Measurements from ENCODE around the gene PLA2G2A. TPM values are rescaled to one million over a fixed set of nuclear protein-coding genes. Genes with fewer than 3 reads are reported as not detected.

Gene PLA2G2A
- 100 to 1,000 TPM in 1 of 2 donors, not detected in 1; 441 TPM for total RNA-seq
- polyA plus RNA-seq: 1,000 to 10,000 TPM; 1,565 to 1,724 TPM

- Histone ChIP-seq H3K4me1 (ENCODE audit: control insufficient read depth in 4 of 4, insufficient read depth in 4 of 4, low read length in 3 of 4) (peaks cover 3 to 47% (median 30%) of the 10 kb centered on the region in 4 donors), H3K27ac (ENCODE audit: low read depth in 1 of 2, low read length in 2 of 2) (peak within 1 kb of the TSS; percentile 45 to 76), H3K9ac (ENCODE audit: low read depth in 1 of 2, low read length in 2 of 2) (no peak within 1 kb of the TSS), H3K9me3 (ENCODE audit: control insufficient read depth in 4 of 4, low read length in 3 of 4) (no peaks in the 10 kb centered on the region), H3K36me3 (ENCODE audit: control insufficient read depth in 4 of 4, insufficient read depth in 3 of 4, low read depth in 1 of 4, low read length in 3 of 4) (no peaks in the 10 kb centered on the region), H3K4me3 (ENCODE audit: low read depth in 1 of 3, low read length in 3 of 3) (peak within 1 kb of the TSS; percentile 37 to 63 (median 50)), H3K27me3 (ENCODE audit: control insufficient read depth in 4 of 4, insufficient read depth in 4 of 4, low read length in 3 of 4) (no peaks in the 10 kb centered on the region)
- no peak for DNase-seq (ENCODE audit: low spot score)
- TF ChIP-seq ATF3 (IDR thresholded peaks at IDR 0.05) (no peak), FOXA2 (IDR thresholded peaks at IDR 0.05) (peak; percentile 33), MAX (IDR thresholded peaks at IDR 0.05) (peak; percentile 71), TAF1 (conservative IDR thresholded peaks at IDR 0.05) (no peak), NR2F2 (IDR thresholded peaks at IDR 0.05) (no peak), HNF4A (conservative IDR thresholded peaks at IDR 0.05) (peak; percentile 49 to 84), JUND (IDR thresholded peaks at IDR 0.05) (peak in 1 of 2 donors; percentile 82), RXRA (IDR thresholded peaks at IDR 0.05) (peak; percentile 73 to 97), ZBTB33 (IDR thresholded peaks at IDR 0.05) (peak; percentile 74), SP1 (IDR thresholded peaks at IDR 0.05) (peak; percentile 67), HNF4G (IDR thresholded peaks at IDR 0.05) (no peak), YY1 (IDR thresholded peaks at IDR 0.05) (peak; percentile 81), FOXA1 (IDR thresholded peaks at IDR 0.05) (peak; percentile 33), RAD21 (IDR thresholded peaks at IDR 0.05) (no peak), CTCF (IDR thresholded peaks at IDR 0.05; ENCODE audit: low read depth, low read length, missing input control) (no peak), EGR1 (IDR thresholded peaks at IDR 0.05; ENCODE audit: low read depth in 2 of 2) (peak in 1 of 2 donors; percentile 72), REST (IDR thresholded peaks at IDR 0.05) (peak; percentile 90), GABPA (IDR thresholded peaks at IDR 0.05 in 1 of 2, conservative IDR thresholded peaks at IDR 0.05 in 1 of 2) (peak in 1 of 2 donors; percentile 59)
- 44% methylated on average over 8 of the region's 8 CpGs for WGBS
These were observed at the start of gene PLA2G2A for GRCh38 chr1:19979494-19979977. TSS of gene PLA2G2A (minus strand) at chr1:19979618. CDS start at chr1:19978773, 845 bp downstream.
